Panc1 (cell line): ENCODE results near the gene DCBLD2.

Experiments
- CTCF ChIP-seq: fragments of 450-650 bp; IDR thresholded peaks from 2 replicates; pipeline ENCODE4 v1.5.1; 2017; ENCODE audit warnings: mild to moderate bottlenecking
- POLR2AphosphoS5 ChIP-seq: IDR thresholded peaks from 2 replicates; pipeline ENCODE4 v1.6.1; 2012; ENCODE audit warnings: mild to moderate bottlenecking, low read depth, low read length, moderate library complexity
- REST ChIP-seq, 2 experiments: IDR thresholded peaks; 2 replicates each; pipeline ENCODE4 v1.6.1; 2011 to 2012; ENCODE audit warnings: low read depth in 2 of 2, control low read depth in 1 of 2, low read length in 1 of 2, mild to moderate bottlenecking in 1 of 2, moderate library complexity in 1 of 2; ENCODE audit not compliant: insufficient read depth in 1 of 2
- TCF7L2 ChIP-seq: IDR thresholded peaks from 2 replicates; pipeline ENCODE4 v1.6.1; 2011; ENCODE audit warnings: mild to moderate bottlenecking, low read depth, low read length, inconsistent platforms

GRCh38 chr3:98826126-98826525, 75.4 kb downstream of the DCBLD2 start:
- no peak for TF ChIP-seq REST (IDR thresholded peaks at IDR 0.05; ENCODE audit: insufficient read depth in 1 of 2, low read depth in 2 of 2, low read length in 1 of 2)
- TF ChIP-seq TCF7L2: no peak
- TF ChIP-seq CTCF: no peak
- no peak for TF ChIP-seq POLR2AphosphoS5
